ENCODE results near the gene UNC5A. TPM values are rescaled to one million over a fixed set of nuclear protein-coding genes. Genes with fewer than 3 reads are reported as not detected.

UNC5A gene
- total RNA-seq, 1 experiment from 2014 or later: 0.13 TPM

GRCh38 chr5:176806137-176806536 lies 4.2 kb upstream of the UNC5A start:
- H3K27me3 ChIP-seq (ENCODE audit: control insufficient read depth, insufficient read depth, low read length): peaks cover 19% of the 10 kb centered on the region
- H3K4me3 ChIP-seq (ENCODE audit: low read depth in 2 of 2, low read length in 2 of 2): no peak overlapping the region
- DNase-seq (ENCODE audit: low read depth, low spot score): no peak
- ChIA-PET CTCF (interaction anchor here (1.9 kb wide), 1 partner anchor 145 kb away, joined by 4 read pairs; no protein-coding TSS in a partner anchor), POLR2A (no interaction called here)
- in situ Hi-C loops (cut with HindIII; ENCODE audit: low pct_unique_long_range_greater_than_20kb, low sequenced_read_pairs): no loop called here
- intact Hi-C loops (cut with micrococcal nuclease; ENCODE audit: unreplicated experiment): no loop called here
- no TSS peak for BruUV-seq (replicated peaks)
- peaks cover 7% of the 10 kb centered on the region for H3K4me1 ChIP-seq (ENCODE audit: control insufficient read depth, insufficient read depth, low read length)
- no peak overlapping the region for H3K27ac ChIP-seq (ENCODE audit: low read length)
- H3K36me3 ChIP-seq (ENCODE audit: control insufficient read depth, insufficient read depth, low read length): peaks cover 4% of the 10 kb centered on the region; the same call in 1 of the 2 replicates
- no peak for ATAC-seq
- H3K9me3 ChIP-seq (ENCODE audit: control insufficient read depth, insufficient read depth, low read depth, low read length): no peaks in the 10 kb centered on the region
- no peak for TF ChIP-seq SIN3A (IDR thresholded peaks at IDR 0.05; ENCODE audit: borderline replicate concordance, insufficient read depth, low read depth, low read length)
- TF ChIP-seq REST (IDR thresholded peaks at IDR 0.05; ENCODE audit: insufficient read depth in 1 of 2, low read depth in 2 of 2, low read length in 1 of 2): peak; percentile 91 to 92

- in situ Hi-C loops (cut with HindIII; ENCODE audit: low pct_unique_long_range_greater_than_20kb, low sequenced_read_pairs) (no loop called here), intact Hi-C loops (cut with micrococcal nuclease; ENCODE audit: unreplicated experiment) (loop anchor here (5.0 kb wide), 2 partner anchors 147 to 148 kb away; no protein-coding TSS in a partner anchor)
- no TSS peak for BruUV-seq (replicated peaks)
- H3K36me3 ChIP-seq (ENCODE audit: control insufficient read depth, insufficient read depth, low read length): peaks cover 4% of the 10 kb centered on the region; the same call in 1 of the 2 replicates
- no peak for TF ChIP-seq POLR2AphosphoS5 (IDR thresholded peaks at IDR 0.05; ENCODE audit: low read depth, low read length)
- no peak for TF ChIP-seq REST (IDR thresholded peaks at IDR 0.05; ENCODE audit: insufficient read depth in 1 of 2, low read depth in 2 of 2, low read length in 1 of 2)
- no peak for TF ChIP-seq TCF7L2 (IDR thresholded peaks at IDR 0.05; ENCODE audit: low read depth, low read length)
- no peak for TF ChIP-seq SIN3A (IDR thresholded peaks at IDR 0.05; ENCODE audit: borderline replicate concordance, insufficient read depth, low read depth, low read length)
- TF ChIP-seq CTCF (IDR thresholded peaks at IDR 0.05): no peak
- ChIA-PET POLR2A (interaction anchor here (0.6 kb wide), 1 partner anchor 124 kb away, joined by 3 read pairs; no protein-coding TSS in a partner anchor), CTCF (no interaction called here)
- no peak overlapping the region for H3K27ac ChIP-seq (ENCODE audit: low read length)
- 0 out of 2 replicates have a peak, but pooled peaks have one; percentile 1 for ATAC-seq
- H3K4me1 ChIP-seq (ENCODE audit: control insufficient read depth, insufficient read depth, low read length): peaks cover 7% of the 10 kb centered on the region
- no peaks in the 10 kb centered on the region for H3K9me3 ChIP-seq (ENCODE audit: control insufficient read depth, insufficient read depth, low read depth, low read length)
- H3K27me3 ChIP-seq (ENCODE audit: control insufficient read depth, insufficient read depth, low read length): peaks cover 17% of the 10 kb centered on the region
- DNase-seq (ENCODE audit: low read depth, low spot score): no peak
- H3K4me3 ChIP-seq (ENCODE audit: low read depth in 2 of 2, low read length in 2 of 2): peak overlapping the region; percentile 38 to 48
Measured at GRCh38 chr5:176809544-176810080, 747 bp upstream of the UNC5A start.
